Central memory CD8-positive, alpha-beta T cell (primary cell): ENCODE results near the gene C11orf98.
"Not testable (repeated sequence)": the region's sequence is repeated elsewhere in the genome, so short reads cannot be mapped to it uniquely, and the experiment has no call there.

Source experiments
- ATAC-seq: fragments of 150-1000 bp; cut with Tn5 transposase; replicated peaks from 2 replicates; pipeline ENCODE4 v1.10.0; 2022; ENCODE audit warnings: mild to moderate bottlenecking, moderate FRiP score, moderate number of reproducible peaks; ENCODE audit not compliant: poor library complexity, severe bottlenecking; ENCODE audit errors: extremely low read depth
- DNase-seq, 2 donors: peaks; one replicate each; pipeline ENCODE4 v3.0.0; 2021; ENCODE audit warnings: low spot score in 2 of 2
- H3K27ac Mint-ChIP-seq: one replicate; pipeline ENCODE4 v1.8.0; 2022; ENCODE audit warnings: low read depth, mild to moderate bottlenecking, moderate library complexity, mixed read lengths
- H3K27me3 Mint-ChIP-seq: one replicate; pipeline ENCODE4 v1.8.0; 2022; ENCODE audit warnings: mixed read lengths
- H3K36me3 Mint-ChIP-seq: one replicate; pipeline ENCODE4 v1.8.0; 2022; ENCODE audit warnings: mild to moderate bottlenecking, moderate library complexity, mixed read lengths; ENCODE audit not compliant: insufficient read depth
- H3K4me1 Mint-ChIP-seq: one replicate; pipeline ENCODE4 v1.8.0; 2022; ENCODE audit warnings: mixed read lengths
- H3K4me3 Mint-ChIP-seq: one replicate; pipeline ENCODE4 v1.8.0; 2022; ENCODE audit warnings: mild to moderate bottlenecking, moderate library complexity, mixed read lengths
- H3K9me3 Mint-ChIP-seq: one replicate; pipeline ENCODE4 v1.8.0; 2022; ENCODE audit warnings: mixed read lengths

Gene C11orf98

DNA sequence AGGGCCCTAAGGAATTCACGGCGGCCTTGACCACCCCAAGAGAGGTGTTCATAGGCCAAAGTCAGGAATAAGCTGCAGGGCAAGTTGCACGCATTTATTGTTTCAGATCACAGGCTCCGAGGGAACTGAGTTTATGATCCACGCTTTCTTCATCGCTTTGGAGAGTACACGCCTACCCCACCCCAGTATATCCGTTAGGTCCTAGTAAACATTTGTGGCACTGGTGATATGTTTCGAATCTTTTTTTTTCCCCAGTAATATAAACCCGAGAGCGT lies 19.4 kb downstream of the C11orf98 start:
- Mint-ChIP-seq H3K4me1 (peaks cover 24% of the 10 kb centered on the region), H3K36me3 (peaks cover 24% of the 10 kb centered on the region), H3K27ac (peak overlapping the region; percentile 88), H3K9me3 (no peaks in the 10 kb centered on the region), H3K27me3 (no peaks in the 10 kb centered on the region), H3K4me3 (peak overlapping the region; percentile 90)
- ATAC-seq (no peak), DNase-seq (no peak)

DNA sequence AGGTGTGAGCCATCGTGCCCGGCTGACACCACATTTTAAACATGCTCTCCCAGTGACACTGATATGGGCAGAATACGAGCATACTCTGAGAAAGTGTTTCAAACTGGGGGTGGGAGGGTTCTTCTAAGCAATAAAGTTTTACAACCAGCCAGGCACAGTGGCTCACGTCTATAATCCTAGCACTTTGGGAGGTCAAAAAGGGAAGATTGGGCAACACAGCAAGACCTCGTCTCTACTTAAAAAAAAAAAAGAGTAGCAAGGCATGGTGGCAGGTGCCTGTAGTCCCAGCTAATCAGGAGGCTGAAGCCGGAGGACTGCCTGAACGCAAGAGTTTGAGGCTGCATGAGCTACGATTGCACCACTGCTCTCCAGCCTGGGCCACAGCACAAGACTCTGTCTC lies 20.8 kb downstream of the C11orf98 start:
- H3K4me1 Mint-ChIP-seq: peaks cover 32% of the 10 kb centered on the region
- no peaks in the 10 kb centered on the region for H3K9me3 Mint-ChIP-seq
- DNase-seq: no peak
- no peaks in the 10 kb centered on the region for H3K27me3 Mint-ChIP-seq
- no peak overlapping the region for H3K4me3 Mint-ChIP-seq
- peaks cover 27% of the 10 kb centered on the region for H3K36me3 Mint-ChIP-seq
- no peak for ATAC-seq
- H3K27ac Mint-ChIP-seq: no peak overlapping the region

DNA sequence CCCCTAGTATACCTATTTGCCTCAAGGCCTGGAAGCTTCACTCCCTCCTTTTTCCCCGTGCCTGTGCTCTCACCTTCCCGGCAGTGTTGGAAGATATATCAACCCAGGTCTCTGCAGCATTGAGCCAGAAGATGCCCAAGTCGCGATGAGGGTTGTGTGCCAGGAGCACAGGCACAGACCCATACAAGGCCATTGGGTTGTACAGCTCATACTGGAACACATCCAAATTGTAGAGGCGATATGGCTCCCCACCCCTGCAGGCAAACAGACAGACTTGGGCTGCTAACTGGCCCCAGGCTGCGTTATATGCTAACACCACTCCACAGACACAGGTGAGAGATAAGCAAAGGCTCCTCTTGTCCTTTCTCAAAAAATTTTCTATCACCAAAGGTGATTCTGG lies 32.5 kb downstream of the C11orf98 start:
- Mint-ChIP-seq H3K27ac (peak overlapping the region; percentile 61), H3K36me3 (peaks cover 63% of the 10 kb centered on the region), H3K4me1 (peaks cover 11% of the 10 kb centered on the region), H3K27me3 (no peaks in the 10 kb centered on the region), H3K9me3 (no peaks in the 10 kb centered on the region), H3K4me3 (no peak overlapping the region)
- DNase-seq: no peak
- ATAC-seq: no peak

DNA sequence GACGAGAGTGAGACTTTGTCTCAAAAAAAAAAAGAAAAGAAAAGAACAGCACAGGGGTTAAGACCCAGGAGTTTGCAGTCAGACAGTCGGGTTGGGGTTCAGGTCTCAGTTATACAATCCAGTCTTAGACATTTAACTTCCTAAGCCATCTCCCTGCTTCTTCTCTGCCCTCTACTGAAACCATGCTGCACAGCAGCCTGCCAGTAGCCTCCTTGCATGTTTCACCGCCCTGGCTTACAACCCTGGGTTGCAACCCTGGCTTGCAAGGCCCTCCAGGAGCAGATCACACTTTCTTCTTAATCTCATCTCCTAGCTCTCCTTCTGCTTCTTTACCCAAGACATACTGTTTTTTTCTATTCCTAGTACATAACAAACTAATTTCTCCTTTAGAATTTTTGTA lies 37.3 kb downstream of the C11orf98 start:
- peaks cover 5% of the 10 kb centered on the region for H3K4me1 Mint-ChIP-seq
- no peaks in the 10 kb centered on the region for H3K27me3 Mint-ChIP-seq
- DNase-seq: no peak
- H3K4me3 Mint-ChIP-seq: no peak overlapping the region
- H3K9me3 Mint-ChIP-seq: no peaks in the 10 kb centered on the region
- no peak for ATAC-seq
- no peak overlapping the region for H3K27ac Mint-ChIP-seq
- H3K36me3 Mint-ChIP-seq: peaks cover 43% of the 10 kb centered on the region

DNA sequence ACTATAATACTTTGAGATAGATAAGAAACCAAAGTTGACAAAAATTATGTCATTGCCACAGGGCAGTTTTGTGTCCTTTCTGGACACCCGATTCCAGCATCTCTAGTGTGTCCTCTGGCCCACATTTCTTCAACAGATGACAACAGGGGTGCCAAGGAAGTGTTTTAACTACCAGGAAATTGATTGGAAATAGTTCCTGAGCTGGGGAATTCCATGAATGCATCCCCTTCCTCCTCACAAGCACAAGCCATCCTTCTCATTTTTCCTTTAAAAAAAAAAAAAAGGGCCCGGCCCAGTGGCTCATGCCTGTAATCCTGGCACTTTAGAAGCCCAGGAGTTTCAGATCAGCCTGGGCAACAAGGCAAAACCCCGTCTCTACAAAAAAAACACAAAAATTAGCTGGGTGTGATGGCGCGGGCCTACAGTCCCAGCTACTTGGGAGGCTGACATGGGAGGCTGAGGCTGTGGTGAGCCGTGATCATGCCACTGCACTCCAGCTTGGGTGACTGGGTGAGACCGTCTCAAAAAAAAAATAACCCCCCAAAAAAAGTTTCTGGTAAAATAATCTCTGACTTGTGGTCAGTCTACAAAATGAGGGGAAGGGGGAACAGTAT lies 42.4 kb downstream of the C11orf98 start:
- ATAC-seq (no peak), DNase-seq (no peak)
- H3K27ac Mint-ChIP-seq: peak overlapping the region; percentile 93
- peaks cover 19% of the 10 kb centered on the region for H3K4me1 Mint-ChIP-seq
- peak overlapping the region; percentile 90 for H3K4me3 Mint-ChIP-seq
- H3K27me3 Mint-ChIP-seq: no peaks in the 10 kb centered on the region
- no peaks in the 10 kb centered on the region for H3K9me3 Mint-ChIP-seq
- peaks cover 40% of the 10 kb centered on the region for H3K36me3 Mint-ChIP-seq

DNA sequence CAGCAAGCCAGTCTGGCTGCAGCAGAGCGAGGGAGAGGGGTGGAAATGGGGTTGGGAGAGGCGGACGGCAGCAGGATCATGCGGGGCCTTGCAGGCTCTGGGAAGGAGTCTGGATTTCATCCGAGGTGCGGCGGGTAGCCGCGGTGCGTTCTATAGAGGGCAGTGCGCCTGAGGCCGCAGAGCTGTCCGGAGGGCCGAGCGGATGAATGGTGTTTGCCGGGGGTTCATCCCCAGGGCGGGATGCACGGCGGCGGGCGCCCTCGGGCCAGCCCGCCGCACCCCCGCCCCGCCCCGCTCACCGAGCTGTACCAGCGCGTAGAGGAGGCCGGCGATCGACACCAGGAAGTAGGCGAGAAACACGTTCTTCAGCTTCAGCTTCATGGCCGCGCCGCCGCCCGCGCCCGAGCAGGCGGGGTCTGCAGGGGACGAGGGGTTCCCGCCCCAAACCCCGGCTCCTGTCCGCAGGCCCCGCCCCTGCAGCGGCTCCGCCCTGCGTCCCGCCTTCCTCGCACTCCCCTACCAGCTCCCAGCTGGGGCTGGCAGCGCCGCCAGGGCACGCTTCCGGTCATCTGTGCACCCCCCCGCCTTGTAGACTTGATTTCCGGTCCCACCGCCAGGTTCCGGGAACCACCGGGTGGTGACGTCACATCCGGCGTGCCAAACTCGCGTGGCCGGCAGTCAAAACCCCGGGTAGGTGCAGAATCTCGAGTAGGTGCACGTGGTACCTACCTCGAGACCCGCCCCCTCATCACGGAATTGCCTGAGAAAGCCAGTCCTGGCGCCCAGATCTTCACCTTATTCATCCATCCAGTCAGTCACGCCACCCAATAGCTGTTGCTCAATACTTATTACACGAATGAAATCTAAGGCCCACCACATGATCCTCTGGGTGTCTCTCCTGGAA lies 43.2 kb downstream of the C11orf98 start, which contains the start of gene B3GAT3:
B3GAT3 (minus strand) TSS at position 420 of the 904 bp plus-strand sequence; CDS start at position 381, 39 bp downstream.
- Mint-ChIP-seq H3K9me3 (no peaks in the 10 kb centered on the region), H3K36me3 (peaks cover 36% of the 10 kb centered on the region), H3K4me3 (peak within 1 kb of the TSS; percentile 90), H3K27me3 (no peaks in the 10 kb centered on the region), H3K27ac (peak within 1 kb of the TSS; percentile 93), H3K4me1 (peaks cover 19% of the 10 kb centered on the region)
- ATAC-seq (peak; percentile 88), DNase-seq (peak; percentile 95)

DNA sequence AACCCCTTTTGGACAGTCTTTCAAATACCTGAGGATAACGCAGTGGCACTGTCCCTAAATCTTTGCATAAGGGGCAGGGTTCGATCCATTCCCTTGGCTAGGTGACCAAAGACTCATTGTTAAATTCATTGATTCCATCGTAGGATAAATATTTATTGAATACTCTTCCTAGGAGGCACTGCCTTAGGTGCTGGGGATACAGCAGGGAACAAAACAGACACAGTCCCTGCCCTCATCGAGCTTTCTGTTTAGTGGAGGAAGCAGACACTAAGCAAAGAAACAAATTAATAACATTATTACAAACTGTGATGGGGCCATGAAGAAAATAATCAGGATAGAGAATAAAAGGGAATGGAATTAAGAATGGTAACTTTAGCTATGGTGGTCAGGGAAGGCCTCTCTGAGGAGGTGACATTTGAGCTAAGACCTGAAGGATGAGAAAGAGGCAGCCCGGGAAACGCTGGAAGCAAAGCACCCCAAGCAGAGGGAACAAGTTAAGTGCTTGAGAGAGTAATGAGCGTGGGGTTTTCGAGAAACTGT lies 43.9 kb downstream of the C11orf98 start:
- ATAC-seq (no peak), DNase-seq (no peak)
- Mint-ChIP-seq H3K4me3 (peak overlapping the region; percentile 90), H3K27me3 (no peaks in the 10 kb centered on the region), H3K9me3 (no peaks in the 10 kb centered on the region), H3K27ac (peak overlapping the region; percentile 93), H3K36me3 (peaks cover 37% of the 10 kb centered on the region), H3K4me1 (peaks cover 19% of the 10 kb centered on the region)

DNA sequence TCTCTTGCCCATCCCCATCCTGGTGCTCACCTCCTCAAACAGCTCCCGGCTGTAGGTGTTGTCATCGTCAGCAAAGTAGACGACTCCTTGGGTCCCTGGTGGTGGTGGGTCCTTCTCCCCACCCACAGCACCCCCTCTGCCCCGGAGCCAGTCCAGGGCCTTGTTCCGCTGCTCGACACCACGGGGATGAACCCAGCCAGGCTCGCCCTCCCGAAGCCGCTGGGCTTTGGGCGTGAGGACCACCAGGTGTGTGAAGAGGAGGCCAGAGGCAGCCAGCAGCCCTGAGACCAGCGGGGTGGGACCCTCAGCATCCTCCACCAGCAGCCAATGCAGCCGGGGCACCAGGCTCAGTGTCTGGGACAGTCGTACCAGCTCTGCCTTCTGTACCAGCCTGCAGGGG lies 48.1 kb downstream of the C11orf98 start:
- not testable (repeated sequence) for ATAC-seq, DNase-seq, H3K27ac Mint-ChIP-seq, H3K27me3 Mint-ChIP-seq, H3K9me3 Mint-ChIP-seq, H3K4me3 Mint-ChIP-seq
- Mint-ChIP-seq H3K36me3 (peaks cover 40% of the 10 kb centered on the region), H3K4me1 (peaks cover 31% of the 10 kb centered on the region)

DNA sequence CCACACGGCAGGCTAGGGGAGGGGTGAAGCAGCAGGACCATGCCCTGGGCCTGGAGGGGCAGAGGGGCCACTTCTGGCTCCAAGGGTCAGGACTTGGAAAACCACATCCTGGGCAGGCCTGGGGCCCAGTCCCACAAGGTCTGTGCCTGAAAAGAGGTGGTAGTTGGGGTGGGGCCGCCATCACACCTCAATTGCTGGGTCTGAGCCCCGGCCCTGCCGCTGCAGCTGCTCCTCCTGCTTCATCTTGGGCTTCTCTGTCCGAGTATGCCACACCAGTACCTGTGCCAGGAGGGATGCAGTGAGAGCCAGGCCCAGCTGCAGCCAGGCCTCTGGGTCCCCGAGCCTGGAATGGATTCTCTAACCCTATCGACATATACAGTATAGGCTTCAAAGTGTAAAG lies 49.5 kb downstream of the C11orf98 start:
- no peak for DNase-seq
- Mint-ChIP-seq H3K4me3 (no peak overlapping the region), H3K36me3 (peaks cover 29% of the 10 kb centered on the region), H3K27me3 (no peaks in the 10 kb centered on the region), H3K4me1 (peaks cover 22% of the 10 kb centered on the region), H3K9me3 (no peaks in the 10 kb centered on the region), H3K27ac (no peak overlapping the region)
- ATAC-seq: no peak

DNA sequence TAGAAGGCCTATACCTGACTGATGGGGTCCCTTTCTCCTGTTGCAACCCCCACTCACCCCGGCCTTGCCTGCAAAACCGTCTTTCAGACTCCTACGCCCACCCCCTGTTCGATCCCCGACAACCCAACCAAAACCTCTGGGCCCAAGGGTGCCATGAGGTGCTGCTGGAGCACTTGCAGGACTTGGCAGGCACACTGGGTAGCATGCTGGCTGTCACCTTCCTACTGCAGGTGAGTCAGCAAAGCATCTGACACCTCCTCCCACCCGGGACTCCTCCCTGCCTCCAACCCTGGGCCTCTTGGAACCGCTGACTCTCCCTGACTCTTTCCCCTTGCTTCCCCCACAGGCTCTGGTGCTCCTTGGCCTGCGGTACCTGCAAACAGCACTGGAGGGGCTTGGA lies 50.7 kb downstream of the C11orf98 start:
- Mint-ChIP-seq H3K4me3 (no peak overlapping the region), H3K4me1 (peaks cover 27% of the 10 kb centered on the region), H3K9me3 (no peaks in the 10 kb centered on the region), H3K27me3 (no peaks in the 10 kb centered on the region), H3K36me3 (peaks cover 24% of the 10 kb centered on the region), H3K27ac (peak overlapping the region; percentile 61)
- ATAC-seq: no peak
- DNase-seq: no peak

DNA sequence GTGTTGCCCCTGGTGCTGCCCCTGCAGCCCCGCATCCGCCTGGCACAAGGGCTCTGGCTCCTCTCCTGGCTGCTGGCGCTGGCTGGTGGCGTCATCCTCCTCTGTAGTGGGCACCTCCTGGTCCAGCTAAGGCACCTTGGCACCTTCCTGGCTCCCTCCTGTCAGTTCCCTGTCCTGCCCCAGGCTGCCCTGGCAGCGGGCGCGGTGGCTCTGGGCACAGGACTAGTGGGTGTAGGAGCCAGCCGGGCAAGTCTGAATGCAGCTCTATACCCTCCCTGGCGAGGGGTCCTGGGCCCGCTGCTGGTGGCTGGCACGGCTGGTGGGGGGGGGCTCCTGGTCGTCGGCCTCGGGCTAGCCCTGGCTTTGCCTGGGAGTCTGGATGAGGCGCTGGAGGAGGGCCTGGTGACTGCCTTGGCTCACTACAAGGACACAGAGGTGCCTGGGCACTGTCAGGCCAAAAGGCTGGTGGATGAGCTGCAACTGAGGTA lies 51.7 kb downstream of the C11orf98 start:
- H3K27me3 Mint-ChIP-seq: no peaks in the 10 kb centered on the region
- H3K9me3 Mint-ChIP-seq: no peaks in the 10 kb centered on the region
- peak overlapping the region; percentile 56 for H3K4me3 Mint-ChIP-seq
- peaks cover 34% of the 10 kb centered on the region for H3K4me1 Mint-ChIP-seq
- DNase-seq (no peak), ATAC-seq (no peak)
- H3K36me3 Mint-ChIP-seq: peaks cover 19% of the 10 kb centered on the region
- no peak overlapping the region for H3K27ac Mint-ChIP-seq
